Measurements from ENCODE around the gene P2RY6.
"Not testable (repeated sequence)": the region's sequence is repeated elsewhere in the genome, so short reads cannot be mapped to it uniquely, and the experiment has no call there.

P2RY6 gene

GRCh38 chr11:73262851-73263495 is 9.2 kb upstream of the P2RY6 start:
- no peak for DNase-seq

GRCh38 chr11:73263640-73264039 is 8.5 kb upstream of the P2RY6 start:
- DNase-seq, result no peak

GRCh38 chr11:73265278-73265810 is 6.8 kb upstream of the P2RY6 start:
- no peak for DNase-seq

GRCh38 chr11:73265853-73266645 is 6.1 kb upstream of the P2RY6 start:
- DNase-seq, result no peak

- no peak for DNase-seq
Observed at GRCh38 chr11:73266646-73267020, 5.5 kb upstream of the P2RY6 start.

GRCh38 chr11:73267122-73267846 is 4.9 kb upstream of the P2RY6 start:
- peak in 1 of 2 experiments; percentile 6 for DNase-seq

GRCh38 chr11:73267906-73268540 is 4.1 kb upstream of the P2RY6 start:
- DNase-seq, result no peak

- DNase-seq, result peak; percentile 2 to 5
Observed at GRCh38 chr11:73268671-73269271, 3.4 kb upstream of the P2RY6 start.

- DNase-seq, result peak in 1 of 2 experiments; percentile 11
Observed at GRCh38 chr11:73269459-73270015, 2.6 kb upstream of the P2RY6 start.

GRCh38 chr11:73270016-73270854 is 1.9 kb upstream of the P2RY6 start:
- peak; percentile 9 to 12 for DNase-seq

GRCh38 chr11:73270855-73271477 is 1.2 kb upstream of the P2RY6 start:
- DNase-seq, result peak in 1 of 2 experiments; percentile 4

GRCh38 chr11:73271478-73271865 is 666 bp upstream of the P2RY6 start:
- not testable (repeated sequence) for DNase-seq

GRCh38 chr11:73272680-73273038 is 521 bp downstream of the P2RY6 start:
- DNase-seq, result no peak

GRCh38 chr11:73273222-73273895 is 1.2 kb downstream of the P2RY6 start:
- DNase-seq, result no peak

- DNase-seq, result not testable (repeated sequence)
Observed at GRCh38 chr11:73274191-73274590, 2.1 kb downstream of the P2RY6 start.

GRCh38 chr11:73274722-73275380 is 2.7 kb downstream of the P2RY6 start:
- no peak for DNase-seq

GRCh38 chr11:73275381-73275750 is 3.2 kb downstream of the P2RY6 start:
- no peak for DNase-seq

GRCh38 chr11:73277467-73277866 is 5.3 kb downstream of the P2RY6 start:
- no peak for DNase-seq

- no peak for DNase-seq
Observed at GRCh38 chr11:73280626-73281025, 8.5 kb downstream of the P2RY6 start.
